Loucy (cell line): ENCODE measurements around the gene ACE2.
"Not testable (repeated sequence)": the region's sequence is repeated elsewhere in the genome, so short reads cannot be mapped to it uniquely, and the experiment has no call there.

ENCODE experiments used
- CTCF ChIP-seq: fragments of 200-600 bp; sonication (generic); conservative IDR thresholded peaks from 2 replicates; pipeline ENCODE4 v1.5.1; 2014; ENCODE audit warnings: mild to moderate bottlenecking, antibody characterized with exemption, low read length
- EZH2phosphoT487 ChIP-seq: fragments of 200-600 bp; IDR thresholded peaks from 2 replicates; pipeline ENCODE4 v1.6.1; 2018; ENCODE audit warnings: antibody characterized with exemption, mild to moderate bottlenecking, moderate library complexity, borderline replicate concordance

- TF ChIP-seq CTCF, EZH2phosphoT487: not testable (repeated sequence)
Observed at GRCh38 chrX:15647510-15647909, 46.8 kb upstream of the ACE2 start.
